Left colon (tissue), 2 donors: ENCODE data around the gene ASB12. TPM values are rescaled to one million over a fixed set of nuclear protein-coding genes. Genes with fewer than 3 reads are reported as not detected.

Source experiments
- ATAC-seq: fragments of 200-7000 bp; cut with Tn5 transposase; one replicate; pipeline ENCODE4 v1.9.1; 2020; ENCODE audit warnings: mild to moderate bottlenecking, moderate library complexity
- DNase-seq, 2 donors: peaks; one replicate each; pipeline ENCODE4 v3.0.0-alpha.2; 2020
- intact Hi-C, 2 donors: fragments of 100-400 bp; cut with DNase I in 1 of 2; cut with micrococcal nuclease in 1 of 2; formaldehyde crosslinking; loops; one replicate each; pipeline versions ENCODE4 v1.11.2 to v1.14.0; 2022; cut with DNase I, micrococcal nuclease
- total RNA-seq, 2 donors: library from RNA; stranded (reverse); fragmentation: NEBNext Ultra II Directional; extraction: Animal tissue kit (Norgen Biotek cat#: 25700); gene quantifications; one replicate each; pipeline ENCODE4 v1.2.1, GENCODE V29; 2021
- donor health status: DM: no; HTN: no; CAD: no.
- donor health status: DM: yes; HTN: yes; CAD: no.

Gene ASB12
- total RNA-seq, 2 donors from 2014 or later = 0.34 to 0.67 TPM

GRCh38 chrX:64190136-64190740 lies 40.2 kb downstream of the ASB12 start:
- ATAC-seq = no peak
- no peak for DNase-seq
- intact Hi-C loops = no loop called here

- ATAC-seq = no peak
- no peak for DNase-seq
- intact Hi-C loops = no loop called here
These were observed 41.5 kb downstream of the ASB12 start for GRCh38 chrX:64188901-64189300.

- intact Hi-C loops = no loop called here
- DNase-seq (no peak), ATAC-seq (no peak)
These were observed 42.7 kb downstream of the ASB12 start for GRCh38 chrX:64187762-64188150.

- no peak for ATAC-seq
- intact Hi-C loops = no loop called here
- DNase-seq = no peak
These were observed 43.2 kb downstream of the ASB12 start for GRCh38 chrX:64186974-64187761.

- DNase-seq = no peak
- ATAC-seq = no peak
- intact Hi-C loops = no loop called here
These were observed 46.0 kb downstream of the ASB12 start for GRCh38 chrX:64184396-64184795.

- no peak for ATAC-seq
- intact Hi-C loops = no loop called here
- no peak for DNase-seq
These were observed 48.2 kb downstream of the ASB12 start for GRCh38 chrX:64182208-64182607.

GRCh38 chrX:64176876-64177275 lies 53.5 kb downstream of the ASB12 start:
- no peak for DNase-seq
- ATAC-seq = no peak
- intact Hi-C loops = no loop called here

Other genes with a start within 250 kb of the ASB12 start
- 1 to 10 TPM; 4.0 to 4.1 TPM for gene AMER1, start 24.9 kb downstream of the ASB12 start, total RNA-seq
- gene MTMR8, start 164.8 kb upstream of the ASB12 start, total RNA-seq = 1 to 10 TPM; 9.0 to 9.2 TPM